Adrenal gland (tissue), 5 donors: ENCODE results near the gene GLB1L3.

ENCODE experiments used
- POLR2A ChIP-seq, 2 donors: fragments of 450-650 bp; IDR thresholded peaks; one replicate each; pipeline ENCODE4 v1.6.1; 2017; ENCODE audit warnings: antibody characterized with exemption in 2 of 2, mild to moderate bottlenecking in 2 of 2, moderate library complexity in 1 of 2
- TF ChIP-seq, protein P1 (sequence below), 6 experiments: fragments of 450-650 bp in 4 of 6; fragments of 200-600 bp in 2 of 6; sonication (generic) in 1 of 6; IDR thresholded peaks; 1 replicate in 5 of 6; 2 replicates in 1 of 6; pipeline versions ENCODE4 v1.5.1 to v1.8.0; 2016 to 2021; ENCODE audit warnings: antibody characterized with exemption in 6 of 6, mild to moderate bottlenecking in 2 of 6, moderate library complexity in 1 of 6
- donor health status: DM: no; HTN: no; CAD: no.

DNA sequence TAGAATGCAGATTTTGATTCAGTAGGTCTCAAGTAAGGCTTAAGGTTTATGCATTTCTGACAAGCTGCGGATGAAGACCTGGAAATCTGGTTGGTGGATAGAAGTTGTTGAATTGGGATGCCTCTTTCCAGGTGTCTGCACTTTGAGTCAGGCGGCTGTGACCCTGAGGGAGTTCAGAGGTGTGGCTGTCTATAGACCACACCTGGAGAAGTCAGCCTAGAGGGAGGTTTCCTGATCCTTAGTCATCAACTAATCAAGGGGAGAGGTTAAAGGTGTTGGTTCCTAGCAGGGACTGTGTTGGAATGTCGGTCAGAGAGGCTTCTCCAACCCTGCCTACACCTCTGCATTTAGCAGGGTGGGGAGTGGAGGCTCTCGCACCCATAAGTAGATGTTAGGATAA lies 63.6 kb downstream of the GLB1L3 start:
- TF ChIP-seq, protein P1, sequence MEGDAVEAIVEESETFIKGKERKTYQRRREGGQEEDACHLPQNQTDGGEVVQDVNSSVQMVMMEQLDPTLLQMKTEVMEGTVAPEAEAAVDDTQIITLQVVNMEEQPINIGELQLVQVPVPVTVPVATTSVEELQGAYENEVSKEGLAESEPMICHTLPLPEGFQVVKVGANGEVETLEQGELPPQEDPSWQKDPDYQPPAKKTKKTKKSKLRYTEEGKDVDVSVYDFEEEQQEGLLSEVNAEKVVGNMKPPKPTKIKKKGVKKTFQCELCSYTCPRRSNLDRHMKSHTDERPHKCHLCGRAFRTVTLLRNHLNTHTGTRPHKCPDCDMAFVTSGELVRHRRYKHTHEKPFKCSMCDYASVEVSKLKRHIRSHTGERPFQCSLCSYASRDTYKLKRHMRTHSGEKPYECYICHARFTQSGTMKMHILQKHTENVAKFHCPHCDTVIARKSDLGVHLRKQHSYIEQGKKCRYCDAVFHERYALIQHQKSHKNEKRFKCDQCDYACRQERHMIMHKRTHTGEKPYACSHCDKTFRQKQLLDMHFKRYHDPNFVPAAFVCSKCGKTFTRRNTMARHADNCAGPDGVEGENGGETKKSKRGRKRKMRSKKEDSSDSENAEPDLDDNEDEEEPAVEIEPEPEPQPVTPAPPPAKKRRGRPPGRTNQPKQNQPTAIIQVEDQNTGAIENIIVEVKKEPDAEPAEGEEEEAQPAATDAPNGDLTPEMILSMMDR (IDR thresholded peaks at IDR 0.05) = no peak
- no peak for TF ChIP-seq POLR2A (IDR thresholded peaks at IDR 0.05)
